Measurements from ENCODE around the gene SMAP2.
"Not testable (repeated sequence)": the region's sequence is repeated elsewhere in the genome, so short reads cannot be mapped to it uniquely, and the experiment has no call there.

SMAP2 gene

GRCh38 chr1:40373323-40374283, at the start of gene SMAP2:
SMAP2 (plus strand) TSS chr1:40373727; CDS start chr1:40374121, 394 bp downstream.
- peak; percentile 95 for DNase-seq (ENCODE audit: low read depth in 2 of 2)

GRCh38 chr1:40331403-40331802, 42.1 kb upstream of the SMAP2 start:
- not testable (repeated sequence) for DNase-seq (ENCODE audit: low read depth in 2 of 2)

GRCh38 chr1:40332695-40333094, 40.8 kb upstream of the SMAP2 start:
- no peak for DNase-seq (ENCODE audit: low read depth in 2 of 2)

GRCh38 chr1:40337443-40337842, 36.1 kb upstream of the SMAP2 start:
- no peak for DNase-seq (ENCODE audit: low read depth in 2 of 2)

GRCh38 chr1:40338745-40339419, 34.6 kb upstream of the SMAP2 start:
- peak; percentile 71 to 88 for DNase-seq (ENCODE audit: low read depth in 2 of 2)

GRCh38 chr1:40339420-40340323, 33.9 kb upstream of the SMAP2 start:
- no peak for DNase-seq (ENCODE audit: low read depth in 2 of 2)

- DNase-seq (ENCODE audit: low read depth in 2 of 2) = no peak
Measured at GRCh38 chr1:40341491-40342380, 31.8 kb upstream of the SMAP2 start.

GRCh38 chr1:40342381-40342717, 31.2 kb upstream of the SMAP2 start:
- not testable (repeated sequence) for DNase-seq (ENCODE audit: low read depth in 2 of 2)

- no peak for DNase-seq (ENCODE audit: low read depth in 2 of 2)
Measured at GRCh38 chr1:40344597-40344996, 28.9 kb upstream of the SMAP2 start.

GRCh38 chr1:40350391-40350790, 23.1 kb upstream of the SMAP2 start:
- no peak for DNase-seq (ENCODE audit: low read depth in 2 of 2)

- DNase-seq (ENCODE audit: low read depth in 2 of 2) = no peak
Measured at GRCh38 chr1:40351124-40351523, 22.4 kb upstream of the SMAP2 start.

GRCh38 chr1:40352126-40352525, 21.4 kb upstream of the SMAP2 start:
- DNase-seq (ENCODE audit: low read depth in 2 of 2) = no peak

- no peak for DNase-seq (ENCODE audit: low read depth in 2 of 2)
Measured at GRCh38 chr1:40353082-40353481, 20.4 kb upstream of the SMAP2 start.

- no peak for DNase-seq (ENCODE audit: low read depth in 2 of 2)
Measured at GRCh38 chr1:40357625-40358024, 15.9 kb upstream of the SMAP2 start.

GRCh38 chr1:40360631-40361030, 12.9 kb upstream of the SMAP2 start:
- DNase-seq (ENCODE audit: low read depth in 2 of 2) = no peak

GRCh38 chr1:40361201-40361600, 12.3 kb upstream of the SMAP2 start:
- DNase-seq (ENCODE audit: low read depth in 2 of 2) = no peak

- no peak for DNase-seq (ENCODE audit: low read depth in 2 of 2)
Measured at GRCh38 chr1:40361637-40362036, 11.9 kb upstream of the SMAP2 start.

GRCh38 chr1:40362199-40362598, 11.3 kb upstream of the SMAP2 start:
- DNase-seq (ENCODE audit: low read depth in 2 of 2) = no peak

- no peak for DNase-seq (ENCODE audit: low read depth in 2 of 2)
Measured at GRCh38 chr1:40362699-40363098, 10.8 kb upstream of the SMAP2 start.

- DNase-seq (ENCODE audit: low read depth in 2 of 2) = no peak
Measured at GRCh38 chr1:40363721-40364120, 9.8 kb upstream of the SMAP2 start.

GRCh38 chr1:40371707-40372258, 1.7 kb upstream of the SMAP2 start:
- no peak for DNase-seq (ENCODE audit: low read depth in 2 of 2)

All from stimulated activated CD8-positive, alpha-beta memory T cell treated with anti-CD3 and anti-CD28 coated beads, Interleukin-2, amount 100 ng/mL, for 48 hours (primary cell).